NCI-H226 (cell line): ENCODE results near the gene GDF3.
"Not testable (repeated sequence)": the region's sequence is repeated elsewhere in the genome, so short reads cannot be mapped to it uniquely, and the experiment has no call there.

Source experiments
- DNase-seq: peaks from one replicate; pipeline ENCODE4 v3.0.0-alpha.2; 2015

Gene GDF3

DNA sequence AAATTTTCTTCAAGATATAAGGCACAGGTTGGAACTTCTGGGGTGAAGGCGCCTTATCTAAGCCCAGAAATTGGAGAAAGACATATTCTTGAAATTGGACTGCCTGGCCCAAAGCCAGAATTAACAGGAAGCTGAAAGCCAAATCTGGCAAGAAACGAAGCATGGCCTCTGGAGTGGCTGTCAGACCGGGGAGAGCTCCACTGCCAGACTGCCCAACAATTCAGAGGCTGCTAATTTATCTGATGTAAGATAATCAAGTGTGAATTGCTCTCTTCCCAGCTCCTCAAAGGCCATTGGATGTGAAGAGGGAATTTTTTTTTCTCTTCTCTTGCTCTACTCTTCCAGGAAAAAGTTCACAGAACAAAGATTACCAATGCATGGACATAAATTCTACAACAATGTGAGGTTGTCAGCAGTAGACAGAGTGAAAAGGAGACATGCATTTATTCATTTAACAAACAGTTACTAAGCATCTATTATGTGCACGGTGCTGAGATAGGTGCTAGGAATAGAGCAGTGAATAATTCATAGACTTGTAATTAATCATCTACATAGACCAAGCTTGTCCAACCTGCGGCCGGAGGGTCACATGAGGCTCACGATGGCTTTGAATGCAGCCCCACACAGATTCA, at the start of gene GDF3:
Gene GDF3 (minus strand): TSS at position 210 of the 632 bp plus-strand sequence. CDS start 47 bp downstream, at position 163.
- DNase-seq, result no peak

DNA sequence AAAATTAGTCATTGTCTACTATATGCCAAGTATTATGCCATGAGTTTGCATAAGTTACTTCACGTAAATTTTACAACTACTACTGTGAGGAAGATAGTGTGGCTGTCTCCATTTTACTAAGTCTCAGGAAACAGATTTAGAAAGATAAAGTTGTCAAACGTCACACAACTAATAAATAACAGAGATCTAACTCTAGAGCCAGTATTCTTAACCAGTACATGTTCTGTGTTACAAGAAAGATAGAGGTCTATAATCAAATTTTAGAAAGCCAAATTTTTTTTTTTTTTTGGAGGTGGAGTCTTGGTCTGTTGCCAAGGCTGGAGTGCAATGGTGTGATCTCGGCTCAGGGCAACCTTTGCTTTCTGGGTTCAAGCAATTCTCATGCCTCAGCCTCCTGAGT, 37.4 kb upstream of the GDF3 start:
- DNase-seq, result no peak

DNA sequence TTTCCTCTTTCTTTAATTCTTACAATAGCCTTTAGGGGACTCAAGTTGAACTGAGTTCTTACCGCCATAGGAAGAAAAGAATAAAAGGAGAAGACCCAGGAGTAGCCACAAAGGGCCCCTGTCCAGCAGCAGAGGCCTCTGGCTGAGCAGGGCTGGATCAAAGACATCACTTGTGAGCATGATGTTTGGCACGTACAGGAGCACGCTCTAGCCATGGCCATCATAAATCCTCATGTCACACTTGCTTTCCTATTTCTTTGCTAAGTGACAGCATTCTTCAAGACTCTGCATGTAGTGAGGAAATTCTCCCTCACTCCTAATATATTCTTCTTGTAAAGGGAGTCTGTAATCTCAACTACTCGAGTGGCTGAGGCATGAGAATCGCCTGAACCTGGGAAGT, 35.9 kb upstream of the GDF3 start:
- DNase-seq, result no peak

DNA sequence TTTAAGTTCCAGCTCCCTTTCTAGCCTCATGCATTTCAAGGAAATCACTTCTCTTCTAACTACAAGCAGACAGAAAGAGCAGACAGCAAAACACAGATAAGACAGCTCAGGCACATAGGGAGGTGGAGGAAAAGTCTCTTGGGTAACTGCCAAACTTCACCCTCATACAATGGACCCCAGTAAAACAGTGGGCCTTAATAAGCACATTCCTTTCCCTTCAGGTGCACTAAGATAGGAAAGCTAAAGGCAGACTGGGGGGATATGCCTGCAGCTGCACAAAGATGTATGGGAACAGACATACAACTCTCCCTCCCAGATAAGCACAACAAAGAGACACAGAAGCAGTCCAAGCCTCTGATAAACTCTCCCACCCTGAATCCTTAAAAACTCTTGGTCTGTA, 35.4 kb upstream of the GDF3 start:
- DNase-seq, result not testable (repeated sequence)

DNA sequence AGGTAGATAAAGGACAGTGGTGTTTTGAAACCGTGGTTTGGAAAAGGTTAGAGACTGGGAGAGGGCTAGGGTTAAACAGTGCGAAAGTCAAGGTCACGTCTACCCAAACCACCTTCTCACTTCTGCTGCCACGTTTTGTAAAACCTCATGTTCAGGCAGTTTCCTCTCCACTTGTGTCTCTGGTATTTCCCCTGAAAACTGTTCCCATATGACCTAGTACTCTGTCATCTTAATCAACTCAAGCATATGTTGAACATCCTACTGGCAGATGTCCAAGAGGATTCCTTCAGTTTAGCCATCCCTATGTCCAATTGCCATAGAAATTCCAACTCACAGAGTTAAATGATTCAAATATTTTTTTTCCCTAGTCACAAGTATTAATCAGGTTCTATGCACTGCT, 34.2 kb upstream of the GDF3 start:
- DNase-seq, result no peak

DNA sequence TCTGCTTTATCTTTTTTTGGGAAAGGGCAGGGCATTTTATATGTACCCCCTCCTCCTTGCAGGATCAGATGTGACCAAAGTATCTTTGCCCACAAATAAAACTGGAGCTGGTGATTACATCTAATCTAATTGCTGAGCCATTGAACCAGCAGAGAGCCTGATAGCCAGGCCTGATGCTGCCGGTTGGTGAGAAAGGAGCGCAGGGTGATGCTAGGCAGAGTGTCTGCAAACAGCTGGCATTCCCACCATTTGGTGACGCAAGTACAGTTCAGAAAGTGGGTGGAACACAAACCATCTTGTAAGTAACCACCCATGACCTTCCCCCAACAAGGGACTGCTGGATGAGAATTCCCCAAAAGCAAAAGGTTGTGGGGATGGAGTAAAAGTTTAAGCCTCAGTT, 28.4 kb upstream of the GDF3 start:
- no peak for DNase-seq

DNA sequence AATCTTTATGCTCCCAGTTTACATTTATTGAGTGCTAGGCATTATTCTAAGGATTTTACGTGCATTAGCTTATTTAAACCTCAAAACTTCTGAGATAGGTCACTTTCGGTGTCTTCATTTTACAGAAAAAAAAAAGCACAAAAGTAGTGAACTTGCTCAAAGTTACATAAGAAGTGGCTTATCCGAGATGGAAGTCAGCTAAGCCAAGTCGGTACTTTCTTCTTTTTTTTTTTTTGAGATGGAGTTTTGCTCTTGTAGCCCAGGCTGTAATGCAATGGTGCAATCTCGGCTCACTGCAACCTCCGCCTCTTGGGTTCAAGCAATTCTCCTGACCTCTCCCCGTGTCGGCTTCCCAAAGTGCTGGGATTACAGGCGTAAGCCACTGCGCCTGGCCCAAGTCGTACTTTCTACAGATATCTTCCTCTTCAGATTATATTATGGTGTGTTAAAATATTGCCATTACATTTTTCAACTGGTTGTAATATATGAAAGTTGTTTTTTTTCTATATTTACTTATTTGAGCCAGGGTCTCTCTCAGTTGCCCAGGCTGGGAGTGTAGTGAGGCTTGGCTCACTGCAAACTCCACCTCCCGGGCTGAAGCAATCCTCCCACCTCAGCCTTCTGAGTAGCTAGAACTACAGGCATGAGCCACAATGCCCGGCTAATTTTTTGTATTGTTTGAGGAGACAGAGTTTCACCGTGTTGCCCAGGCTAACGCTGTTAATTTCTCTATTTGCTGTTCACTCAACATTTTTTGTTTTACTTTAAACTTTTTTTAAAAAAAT, 24.6 kb upstream of the GDF3 start:
- no peak for DNase-seq

DNA sequence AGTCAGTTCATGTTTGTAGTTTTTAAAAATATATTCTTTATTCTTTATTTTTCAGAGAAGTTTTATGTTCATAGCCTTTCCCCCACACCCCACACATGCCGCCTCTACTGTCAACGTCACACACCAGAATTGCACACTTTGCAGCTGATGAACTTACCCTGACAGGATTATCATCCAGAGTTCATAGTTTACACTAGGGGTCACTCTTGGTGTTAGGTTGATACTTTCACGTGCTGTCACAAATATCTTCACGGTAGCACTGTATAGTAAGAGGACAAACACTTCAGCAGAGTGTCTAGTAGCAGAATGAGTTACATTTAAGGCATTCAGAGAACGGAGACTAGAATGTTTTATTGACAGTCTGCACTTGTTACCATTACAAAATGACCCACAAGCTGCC, 20.8 kb upstream of the GDF3 start:
- DNase-seq, result no peak

DNA sequence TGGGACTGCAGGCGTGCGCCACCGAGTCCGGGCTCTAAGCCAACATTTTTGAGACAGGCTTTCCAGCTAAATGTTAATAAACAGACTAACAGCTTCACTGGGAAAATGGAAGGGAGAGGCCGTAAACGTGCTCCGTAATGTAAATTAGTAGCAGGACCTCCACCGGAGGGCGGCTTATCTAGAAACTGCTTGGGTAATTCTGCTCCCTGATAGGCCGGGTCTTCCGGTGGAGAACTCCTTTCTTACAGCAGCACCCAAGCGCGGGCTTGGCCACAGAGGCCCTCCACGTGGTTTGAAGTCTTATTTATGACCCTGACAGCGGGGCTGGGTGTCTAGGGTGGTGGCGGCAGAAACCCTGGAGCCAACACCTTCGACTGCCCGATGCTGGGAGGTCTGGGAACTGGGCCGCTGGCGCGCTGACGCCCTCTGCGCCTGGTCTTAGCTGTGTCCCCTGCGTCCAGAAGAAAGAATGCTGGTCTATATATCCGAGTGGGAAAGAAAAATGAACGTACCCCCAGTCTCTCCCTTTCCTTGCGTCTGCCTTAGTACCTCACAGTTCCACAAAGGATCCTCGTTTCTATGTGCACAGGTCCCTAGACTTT, 17.4 kb upstream of the GDF3 start:
- DNase-seq, result no peak

DNA sequence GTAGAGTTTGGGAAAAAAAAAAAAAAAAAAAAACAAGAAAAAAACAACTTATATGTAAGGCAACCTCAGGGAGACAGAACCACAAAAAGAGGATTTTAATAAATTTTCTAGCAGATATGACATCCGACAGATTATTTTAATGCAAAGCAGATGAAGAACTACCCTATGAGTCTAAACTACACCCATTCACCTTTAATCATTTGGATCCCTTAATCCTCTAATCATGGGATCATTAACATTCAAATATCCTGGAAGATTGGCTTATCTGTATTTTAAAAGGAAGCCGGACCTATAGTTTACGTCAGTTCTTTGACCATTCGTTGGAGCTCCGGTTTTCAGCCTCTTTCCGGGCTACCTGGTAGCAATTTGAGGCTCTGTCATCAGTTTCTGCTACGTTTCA, 15.6 kb upstream of the GDF3 start, which contains the start of gene DPPA3:
Gene DPPA3 (plus strand): TSS at position 301 of the 400 bp plus-strand sequence. CDS start 138 bp downstream, outside the sequence.
- no peak for DNase-seq

DNA sequence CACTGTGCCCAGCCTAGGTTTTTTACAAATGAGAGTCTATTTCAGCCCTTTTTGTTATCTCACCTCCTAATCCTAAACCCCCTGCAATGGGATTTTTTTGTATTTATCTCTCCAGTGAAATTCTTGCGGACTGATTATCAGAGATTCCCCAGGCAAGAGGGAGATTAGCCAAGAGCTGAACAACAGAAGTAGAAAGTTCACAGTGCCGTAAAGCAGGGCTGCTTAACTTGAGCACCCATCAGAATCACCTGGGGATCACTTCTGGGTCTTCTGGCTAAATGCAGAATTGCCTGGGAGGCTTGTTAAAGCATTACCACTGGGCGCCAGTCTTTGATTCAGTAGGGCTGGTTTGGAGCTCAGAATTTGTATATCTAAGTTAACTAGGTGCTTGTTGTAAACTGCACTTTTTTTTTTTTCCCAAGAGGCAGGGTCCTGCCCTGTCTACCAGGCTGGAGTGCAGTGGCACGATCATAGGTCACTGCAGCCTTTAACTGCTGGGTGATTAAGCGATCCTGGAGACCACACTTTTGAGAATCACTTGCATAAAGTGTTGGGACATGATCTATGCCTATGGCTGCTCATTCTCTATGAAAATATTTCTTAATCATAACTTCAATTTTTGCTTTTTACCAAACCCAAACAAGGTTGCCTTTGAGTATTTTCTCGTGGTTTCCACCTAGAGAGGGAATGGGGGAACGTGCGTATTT, 14.5 kb upstream of the GDF3 start:
- DNase-seq, result no peak

DNA sequence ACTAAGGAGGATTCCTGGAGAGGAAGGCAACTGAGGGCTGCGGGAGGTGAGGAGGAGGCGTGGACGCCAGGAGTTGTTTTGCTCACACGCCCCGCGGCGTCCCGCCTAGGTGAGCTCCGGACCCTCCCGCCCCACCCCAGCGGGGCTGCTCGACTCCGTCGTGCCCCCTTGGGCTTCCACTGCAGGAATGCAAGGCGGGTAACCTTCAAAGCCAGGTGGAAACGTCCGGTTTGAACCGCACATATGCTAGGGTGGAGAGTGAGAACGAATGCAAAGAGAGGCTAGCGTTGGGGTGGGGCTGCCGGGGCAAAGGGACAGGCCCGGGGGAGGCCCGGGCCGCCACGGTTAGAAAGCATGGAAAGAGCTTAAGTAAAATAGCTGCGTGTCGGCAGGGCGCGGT, 10.3 kb upstream of the GDF3 start:
- no peak for DNase-seq

DNA sequence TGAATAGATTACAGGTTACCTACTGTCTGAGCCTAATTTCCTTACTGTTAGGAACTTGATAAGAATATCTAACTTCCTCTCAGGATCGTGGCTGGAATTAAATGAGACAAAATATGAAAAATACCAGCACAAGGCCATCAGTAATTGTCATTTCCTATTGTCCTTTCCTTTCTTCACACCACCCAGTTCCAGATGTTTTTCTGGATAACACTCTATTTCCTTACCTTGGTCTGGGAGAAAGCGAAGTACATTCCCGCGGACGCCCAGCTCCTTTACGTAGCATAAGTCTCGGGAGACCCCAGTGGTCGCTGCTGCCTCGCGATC, 376 bp downstream of the GDF3 start:
- no peak for DNase-seq

DNA sequence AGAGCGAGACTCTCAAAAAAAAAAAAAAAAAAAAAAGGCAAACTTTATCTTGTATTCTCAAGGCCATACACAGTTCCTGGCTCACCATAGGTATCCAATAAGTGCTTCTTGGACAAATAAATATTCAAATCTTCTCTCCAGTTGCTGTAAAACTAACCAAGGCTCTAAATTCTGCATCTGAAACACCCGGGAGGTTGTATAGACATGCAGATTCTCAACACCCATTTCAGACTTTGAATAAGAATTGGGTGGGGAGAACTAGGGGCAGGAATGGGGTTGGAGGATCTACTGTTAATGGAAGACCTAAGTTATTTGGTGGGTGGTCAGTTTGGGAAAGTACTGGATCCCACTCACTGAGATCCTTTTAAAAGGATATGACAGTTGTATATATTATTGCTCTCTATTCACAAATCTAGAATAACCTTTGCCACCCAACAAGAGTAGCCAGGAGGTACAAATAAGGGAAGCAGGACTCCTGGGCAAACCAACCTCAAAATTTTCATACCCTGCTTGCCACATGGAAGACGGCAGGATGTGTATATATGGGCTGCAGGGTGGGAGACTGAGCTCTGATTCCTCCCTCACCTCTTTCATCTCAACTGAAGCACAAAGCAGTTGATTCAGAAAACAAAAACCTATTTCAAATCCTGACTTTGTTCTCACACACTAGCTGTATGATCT, 879 bp downstream of the GDF3 start:
- DNase-seq, result no peak

DNA sequence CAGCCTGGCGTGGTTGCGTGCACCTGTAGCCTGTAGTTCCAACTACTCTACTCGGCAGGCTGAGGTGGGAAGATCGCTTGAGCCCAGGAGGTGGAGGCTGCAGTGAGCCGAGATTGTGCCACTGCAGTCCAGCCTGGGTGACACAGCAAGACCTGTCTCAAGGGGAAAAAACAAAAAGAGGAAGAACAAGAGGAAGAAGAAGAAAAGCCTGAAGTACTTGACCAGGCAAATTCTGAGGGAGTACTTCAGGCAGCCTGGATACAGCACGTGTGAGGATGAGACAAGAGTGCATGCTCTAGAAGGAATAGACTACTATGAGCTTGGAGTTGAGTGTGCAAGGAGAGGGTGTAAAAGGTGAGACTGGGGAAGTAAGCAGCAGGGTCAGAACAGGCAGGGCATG, 1.8 kb downstream of the GDF3 start:
- no peak for DNase-seq

DNA sequence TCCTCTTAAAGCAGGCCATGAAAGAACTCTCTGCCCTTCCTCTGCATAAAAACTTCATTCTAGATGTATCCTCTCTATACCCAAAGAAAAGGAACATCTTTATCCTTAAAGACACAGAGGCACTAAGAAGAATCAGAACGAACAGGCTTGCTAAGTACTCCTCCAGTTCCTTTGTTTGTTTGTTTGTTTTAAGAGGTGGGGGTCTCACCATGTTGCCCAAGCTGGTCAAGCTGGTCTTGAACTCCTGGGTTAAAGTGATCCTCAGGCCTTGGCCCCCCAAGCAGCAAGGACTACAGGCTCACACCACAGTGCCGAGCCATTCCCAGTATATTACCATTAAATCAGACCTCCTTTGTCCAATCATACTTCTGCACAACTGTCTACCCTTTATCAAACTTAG, 14.0 kb downstream of the GDF3 start:
- DNase-seq, result no peak

DNA sequence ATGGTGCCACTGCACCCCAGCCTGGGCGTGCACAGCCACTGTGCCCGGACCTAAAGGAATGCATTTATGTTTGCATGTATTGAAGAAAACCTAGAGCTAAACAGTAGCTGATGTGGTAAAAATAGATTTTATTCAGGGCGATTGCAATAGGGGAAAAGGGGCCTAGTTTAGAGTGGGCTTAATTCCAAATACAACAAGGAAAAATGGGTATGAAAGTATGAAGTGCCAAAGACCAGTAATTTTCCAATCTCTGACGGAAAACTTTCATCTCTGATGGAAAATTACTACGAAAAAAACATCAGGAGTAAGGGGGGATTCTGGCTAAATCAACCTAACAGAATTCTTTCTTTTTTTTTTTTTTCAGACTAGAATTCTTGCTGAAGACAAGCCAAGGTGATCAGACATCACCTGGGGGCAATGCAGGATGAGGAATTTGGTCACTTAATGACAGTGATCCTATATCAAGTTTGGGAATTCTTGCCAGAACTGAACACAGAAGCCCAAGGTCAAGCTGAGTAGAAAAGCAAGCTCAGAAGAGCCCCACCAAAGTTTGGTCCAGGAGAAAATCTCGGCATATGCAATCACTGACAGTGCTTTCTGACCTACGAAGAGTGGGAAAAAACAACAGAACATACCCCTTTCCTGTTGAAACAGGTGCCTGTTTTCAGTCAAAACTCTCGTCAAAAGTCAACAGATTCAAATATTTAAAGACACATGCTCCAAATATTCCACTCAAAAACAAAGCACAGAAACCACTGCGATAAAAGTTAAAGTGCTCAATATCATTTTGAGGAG, 16.1 kb downstream of the GDF3 start:
- no peak for DNase-seq

DNA sequence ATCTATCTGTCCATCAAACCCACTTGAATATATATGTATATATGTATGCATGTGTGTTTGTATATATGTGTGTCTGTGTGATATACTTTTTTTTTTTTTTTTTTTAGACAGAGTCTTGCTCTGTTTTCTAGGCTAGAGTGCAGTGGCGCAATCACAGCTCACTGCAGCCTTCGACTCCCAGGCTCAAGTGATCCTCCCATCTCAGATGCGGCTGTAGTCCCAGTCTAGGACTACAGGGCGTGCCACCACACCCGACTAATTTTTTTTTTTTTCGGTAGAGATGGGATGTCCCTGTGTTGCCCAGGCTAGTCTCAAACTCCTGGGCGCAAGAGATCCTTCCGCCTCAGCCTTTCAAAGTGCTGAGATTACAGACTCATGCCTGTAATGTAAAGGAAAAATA, 16.8 kb downstream of the GDF3 start:
- DNase-seq, result no peak

DNA sequence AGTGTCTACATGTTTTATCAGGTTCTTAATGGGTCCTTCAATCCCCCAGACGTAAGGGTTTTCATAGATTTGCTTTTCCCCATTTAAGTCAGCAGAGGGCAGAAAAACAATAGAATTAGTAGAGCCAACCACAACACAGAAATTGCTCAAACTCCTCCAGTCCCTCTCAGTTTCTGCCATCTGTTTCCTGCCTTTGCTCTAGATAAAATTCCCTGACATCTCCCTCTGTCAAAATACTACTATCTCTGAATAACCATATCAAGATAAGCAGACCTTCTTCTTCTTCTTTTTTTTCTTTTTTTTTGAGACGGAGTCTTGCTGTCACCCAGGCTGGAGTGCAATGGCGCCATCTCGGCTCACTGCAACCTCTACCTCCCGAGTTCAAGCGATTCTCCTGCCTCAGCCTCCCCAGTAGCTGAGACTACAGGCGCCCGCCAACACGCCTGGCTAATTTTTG, 18.1 kb downstream of the GDF3 start:
- peak; percentile 13 for DNase-seq

DNA sequence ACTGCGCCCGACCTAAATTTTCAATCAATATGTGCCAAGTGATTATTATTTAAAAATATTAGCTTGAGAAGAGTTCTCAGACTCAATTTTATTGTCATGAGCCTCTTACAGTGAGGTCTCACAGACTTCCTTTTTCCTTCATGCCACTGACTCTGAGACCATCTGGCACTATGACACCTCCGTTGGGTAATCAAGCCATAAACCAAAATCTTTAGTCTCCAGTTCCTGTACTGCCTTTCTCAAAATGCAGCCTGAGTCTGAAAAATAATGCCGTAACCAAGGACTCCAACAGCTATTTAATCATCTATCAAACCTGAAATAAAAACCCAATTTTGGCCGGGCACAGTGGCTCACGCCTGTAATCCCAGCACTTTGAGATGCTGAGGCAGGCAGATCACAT, 20.1 kb downstream of the GDF3 start:
- DNase-seq, result not testable (repeated sequence)

DNA sequence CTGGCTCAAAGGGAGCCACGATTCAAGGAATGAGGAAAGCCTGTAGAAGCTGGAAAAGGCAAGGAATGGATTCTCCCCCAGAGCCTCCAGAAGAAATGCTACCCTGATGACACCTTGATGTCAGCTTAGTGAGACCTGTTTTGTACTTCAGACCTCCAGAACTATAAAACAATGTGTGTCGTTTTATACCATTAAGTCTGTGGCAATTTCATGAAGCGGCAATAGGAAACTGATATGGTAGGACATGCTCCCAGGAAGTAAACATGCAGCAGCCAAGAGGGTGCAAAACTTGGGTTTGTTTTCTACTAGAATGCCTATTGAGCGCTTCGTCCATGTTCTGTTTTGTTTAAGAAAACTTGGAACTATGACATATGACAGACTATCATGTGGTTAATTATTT, 27.4 kb downstream of the GDF3 start:
- DNase-seq, result no peak

DNA sequence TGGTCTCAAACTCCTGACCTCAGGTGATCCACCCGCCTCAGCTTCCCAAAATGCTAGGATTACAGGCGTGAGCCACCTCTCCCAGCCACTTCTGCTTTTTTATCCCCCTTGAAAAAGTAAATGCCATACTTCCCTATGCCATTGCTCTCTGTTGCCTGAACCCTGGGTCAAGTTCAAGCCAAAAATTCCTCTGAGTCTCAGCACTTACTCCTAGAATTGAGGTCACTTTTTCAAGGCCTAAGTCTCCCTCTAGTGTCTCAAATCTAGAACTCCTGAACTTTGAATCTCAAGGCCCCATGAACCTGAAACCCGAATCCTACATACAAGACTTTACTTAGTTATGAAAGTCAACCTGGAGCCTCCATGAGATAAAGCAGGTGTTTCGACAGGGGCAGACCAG, 28.4 kb downstream of the GDF3 start:
- peak; percentile 16 for DNase-seq
